ENCODE measurements around the gene IGFALS.
"Not testable (repeated sequence)": the region's sequence is repeated elsewhere in the genome, so short reads cannot be mapped to it uniquely, and the experiment has no call there.

IGFALS gene

GRCh38 chr16:1817716-1818115, 24.2 kb upstream of the IGFALS start:
- no peak for DNase-seq

GRCh38 chr16:1817276-1817589, 23.7 kb upstream of the IGFALS start:
- no peak for DNase-seq

- DNase-seq: no peak
Measured at GRCh38 chr16:1816396-1817275, 23.1 kb upstream of the IGFALS start.

GRCh38 chr16:1815461-1815860, 22.0 kb upstream of the IGFALS start:
- no peak for DNase-seq

GRCh38 chr16:1812732-1813163, 19.2 kb upstream of the IGFALS start:
- DNase-seq: peak; percentile 11

GRCh38 chr16:1810536-1810935, 17.0 kb upstream of the IGFALS start:
- no peak for DNase-seq

GRCh38 chr16:1810106-1810505, 16.6 kb upstream of the IGFALS start:
- DNase-seq: no peak

GRCh38 chr16:1809281-1809801, 15.8 kb upstream of the IGFALS start:
- no peak for DNase-seq

- DNase-seq: no peak
Measured at GRCh38 chr16:1808691-1809090, 15.2 kb upstream of the IGFALS start.

GRCh38 chr16:1807626-1808025, 14.1 kb upstream of the IGFALS start:
- DNase-seq: no peak

GRCh38 chr16:1800701-1801100, 7.2 kb upstream of the IGFALS start:
- DNase-seq: no peak

- DNase-seq: not testable (repeated sequence)
Measured at GRCh38 chr16:1799263-1799662, 5.8 kb upstream of the IGFALS start.

GRCh38 chr16:1794908-1795666, 1.6 kb upstream of the IGFALS start:
- DNase-seq: no peak

- no peak for DNase-seq
Measured at GRCh38 chr16:1794221-1794871, 841 bp upstream of the IGFALS start.

- DNase-seq: no peak
Measured at GRCh38 chr16:1792836-1793577, 498 bp downstream of the IGFALS start.

- DNase-seq: no peak
Measured at GRCh38 chr16:1791943-1792812, 1.3 kb downstream of the IGFALS start.

- DNase-seq: no peak
Measured at GRCh38 chr16:1791256-1791942, 2.1 kb downstream of the IGFALS start.

- no peak for DNase-seq
Measured at GRCh38 chr16:1790611-1791255, 2.8 kb downstream of the IGFALS start.

GRCh38 chr16:1790261-1790610, 3.3 kb downstream of the IGFALS start:
- no peak for DNase-seq

- DNase-seq: no peak
Measured at GRCh38 chr16:1789643-1790045, 3.9 kb downstream of the IGFALS start.

- DNase-seq: peak; percentile 1
Measured at GRCh38 chr16:1788708-1789100, 4.8 kb downstream of the IGFALS start.

Data from NCI-H1694 treated with DMSO at 0.1 percent for 48 hours (cell line).